Liver (tissue), 9 donors: ENCODE results near the gene STRADA. TPM values are rescaled to one million over a fixed set of nuclear protein-coding genes. Genes with fewer than 3 reads are reported as not detected.

Experiments used
- DNase-seq: peaks from one replicate; pipeline ENCODE4 v3.0.0-alpha.2; 2017; ENCODE audit warnings: low spot score
- H3K27ac ChIP-seq, 2 donors: one replicate each; pipeline ENCODE4 v1.7.0; 2013; ENCODE audit warnings: inconsistent platforms in 2 of 2, low read length in 2 of 2, control low read depth in 1 of 2, low read depth in 1 of 2, mild to moderate bottlenecking in 1 of 2
- H3K27me3 ChIP-seq, 4 donors: one replicate each; pipeline versions ENCODE4 v1.6.1 to v1.7.0; 2013; ENCODE audit warnings: low read length in 3 of 4, inconsistent platforms in 1 of 4, mild to moderate bottlenecking in 1 of 4, moderate library complexity in 1 of 4; ENCODE audit not compliant: control insufficient read depth in 4 of 4, insufficient read depth in 4 of 4
- H3K36me3 ChIP-seq, 4 donors: one replicate each; pipeline versions ENCODE4 v1.6.1 to v1.7.0; 2013; ENCODE audit warnings: low read length in 3 of 4, mild to moderate bottlenecking in 3 of 4, low read depth in 1 of 4, moderate library complexity in 1 of 4; ENCODE audit not compliant: control insufficient read depth in 4 of 4, insufficient read depth in 3 of 4
- H3K4me1 ChIP-seq, 4 donors: one replicate each; pipeline versions ENCODE4 v1.6.1 to v1.7.0; 2013; ENCODE audit warnings: low read length in 3 of 4, mild to moderate bottlenecking in 3 of 4, moderate library complexity in 1 of 4; ENCODE audit not compliant: control insufficient read depth in 4 of 4, insufficient read depth in 4 of 4
- H3K4me3 ChIP-seq, 3 donors: one replicate each; pipeline versions ENCODE4 v1.6.1 to v1.7.0; 2013; ENCODE audit warnings: low read length in 3 of 3, control low read depth in 1 of 3, low read depth in 1 of 3, mild to moderate bottlenecking in 1 of 3
- H3K9ac ChIP-seq, 2 donors: one replicate each; pipeline ENCODE4 v1.7.0; 2013; ENCODE audit warnings: low read length in 2 of 2, mild to moderate bottlenecking in 2 of 2, moderate library complexity in 2 of 2, control low read depth in 1 of 2, low read depth in 1 of 2
- H3K9me3 ChIP-seq, 4 donors: one replicate each; pipeline versions ENCODE4 v1.6.1 to v1.7.0; 2013; ENCODE audit warnings: low read length in 3 of 4; ENCODE audit not compliant: control insufficient read depth in 4 of 4
- EGR1 ChIP-seq, 2 donors: IDR thresholded peaks; 2 replicates each; pipeline ENCODE4 v1.6.1; 2016 to 2018; ENCODE audit warnings: antibody characterized with exemption in 2 of 2, low read depth in 2 of 2
- FOXA1 ChIP-seq: IDR thresholded peaks from 2 replicates; pipeline ENCODE4 v1.6.1; 2016; ENCODE audit warnings: antibody characterized with exemption
- FOXA2 ChIP-seq: IDR thresholded peaks from 2 replicates; pipeline ENCODE4 v1.6.1; 2016; ENCODE audit warnings: antibody characterized with exemption
- GABPA ChIP-seq, 2 donors: IDR thresholded peaks in 1 of 2; conservative IDR thresholded peaks in 1 of 2; 2 replicates each; pipeline ENCODE4 v1.6.1; 2016; ENCODE audit warnings: antibody characterized with exemption in 2 of 2, mild to moderate bottlenecking in 1 of 2, moderate library complexity in 1 of 2
- HNF4A ChIP-seq, 2 donors: conservative IDR thresholded peaks; 2 replicates each; pipeline ENCODE4 v1.6.1; 2016; ENCODE audit warnings: antibody characterized with exemption in 2 of 2, mild to moderate bottlenecking in 2 of 2
- JUND ChIP-seq, 2 donors: IDR thresholded peaks; 2 replicates each; pipeline ENCODE4 v1.6.1; 2016; ENCODE audit warnings: antibody characterized with exemption in 2 of 2
- MAX ChIP-seq: IDR thresholded peaks from 2 replicates; pipeline ENCODE4 v1.6.1; 2016; ENCODE audit warnings: antibody characterized with exemption
- NR2F2 ChIP-seq: IDR thresholded peaks from 2 replicates; pipeline ENCODE4 v1.6.1; 2016; ENCODE audit warnings: antibody characterized with exemption
- REST ChIP-seq: IDR thresholded peaks from 2 replicates; pipeline ENCODE4 v1.6.1; 2016; ENCODE audit warnings: antibody characterized with exemption, mild to moderate bottlenecking
- RXRA ChIP-seq, 2 donors: IDR thresholded peaks; 2 replicates each; pipeline ENCODE4 v1.6.1; 2017 to 2018; ENCODE audit warnings: antibody characterized with exemption in 2 of 2, mild to moderate bottlenecking in 1 of 2
- YY1 ChIP-seq: IDR thresholded peaks from 2 replicates; pipeline ENCODE4 v1.6.1; 2016; ENCODE audit warnings: antibody characterized with exemption, mild to moderate bottlenecking
- ZBTB33 ChIP-seq: IDR thresholded peaks from 2 replicates; pipeline ENCODE4 v1.6.1; 2016; ENCODE audit warnings: antibody characterized with exemption
- WGBS: extraction: QIAGEN DNeasy Blood & Tissue Kit; methylation state at CpG from one replicate; pipeline ENCODE4 v1.1.7; 2013; 5-methylcytosine and 5-hydroxymethylcytosine counted together
- polyA plus RNA-seq, 2 donors: library from polyadenylated mRNA; stranded (reverse) in 1 of 2; unstranded in 1 of 2; fragments of 200-250 nt in 1 of 2; fragments of >200 nt in 1 of 2; fragmentation: Nextera tagmentation in 1 of 2; extraction: Ambion mirVana in 1 of 2; gene quantifications; one replicate each; pipeline versions ENCODE4 v1.2.1 to v1.2.3, GENCODE V29; 2013 to 2015
- total RNA-seq, 2 donors: library from RNA; depleted of rRNA; stranded (reverse); fragments of >200 nt; gene quantifications; one replicate each; pipeline ENCODE4 v1.2.3, GENCODE V29; 2014
- TF ChIP-seq, protein P1 (sequence below): IDR thresholded peaks from 2 replicates; pipeline ENCODE4 v1.6.1; 2016; ENCODE audit warnings: antibody characterized with exemption
- TF ChIP-seq, protein P2 (sequence below): fragments of 150-350 bp; IDR thresholded peaks from 2 replicates; pipeline ENCODE4 v1.5.1; 2017; ENCODE audit warnings: improper control_type of control experiment, low read depth, low read length; ENCODE audit not compliant: missing input control
- donor health status: healthy.
- donor health status: healthy.
- donor health status: healthy.
- donor health status: healthy.
- donor health status: healthy.

STRADA gene
- total and polyA plus RNA-seq, 4 donors: 7.7 to 17.9 (median 8.2) TPM

- TF ChIP-seq RXRA (IDR thresholded peaks at IDR 0.05): no peak
- TF ChIP-seq, protein P1, sequence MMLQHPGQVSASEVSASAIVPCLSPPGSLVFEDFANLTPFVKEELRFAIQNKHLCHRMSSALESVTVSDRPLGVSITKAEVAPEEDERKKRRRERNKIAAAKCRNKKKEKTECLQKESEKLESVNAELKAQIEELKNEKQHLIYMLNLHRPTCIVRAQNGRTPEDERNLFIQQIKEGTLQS: no peak
- TF ChIP-seq REST: no peak
- no peak for TF ChIP-seq YY1
- no peak for TF ChIP-seq ZBTB33
- no peak for TF ChIP-seq FOXA2
- TF ChIP-seq HNF4A (conservative IDR thresholded peaks at IDR 0.05): no peak
- no peak for TF ChIP-seq NR2F2
- TF ChIP-seq JUND (IDR thresholded peaks at IDR 0.05): no peak
- H3K4me1 ChIP-seq: no peaks in the 10 kb centered on the region
- H3K9me3 ChIP-seq: no peaks in the 10 kb centered on the region
- H3K27me3 ChIP-seq: no peaks in the 10 kb centered on the region
- 94% methylated on average over 11 of the region's 11 CpGs for WGBS
- H3K4me3 ChIP-seq: no peak overlapping the region
- H3K27ac ChIP-seq: no peak overlapping the region
- H3K9ac ChIP-seq: no peak overlapping the region
- DNase-seq: no peak
- H3K36me3 ChIP-seq: peaks cover 3 to 41% (median 24%) of the 10 kb centered on the region in 4 donors
Observed at GRCh38 chr17:63707151-63707550, 34.4 kb downstream of the STRADA start.

DNA sequence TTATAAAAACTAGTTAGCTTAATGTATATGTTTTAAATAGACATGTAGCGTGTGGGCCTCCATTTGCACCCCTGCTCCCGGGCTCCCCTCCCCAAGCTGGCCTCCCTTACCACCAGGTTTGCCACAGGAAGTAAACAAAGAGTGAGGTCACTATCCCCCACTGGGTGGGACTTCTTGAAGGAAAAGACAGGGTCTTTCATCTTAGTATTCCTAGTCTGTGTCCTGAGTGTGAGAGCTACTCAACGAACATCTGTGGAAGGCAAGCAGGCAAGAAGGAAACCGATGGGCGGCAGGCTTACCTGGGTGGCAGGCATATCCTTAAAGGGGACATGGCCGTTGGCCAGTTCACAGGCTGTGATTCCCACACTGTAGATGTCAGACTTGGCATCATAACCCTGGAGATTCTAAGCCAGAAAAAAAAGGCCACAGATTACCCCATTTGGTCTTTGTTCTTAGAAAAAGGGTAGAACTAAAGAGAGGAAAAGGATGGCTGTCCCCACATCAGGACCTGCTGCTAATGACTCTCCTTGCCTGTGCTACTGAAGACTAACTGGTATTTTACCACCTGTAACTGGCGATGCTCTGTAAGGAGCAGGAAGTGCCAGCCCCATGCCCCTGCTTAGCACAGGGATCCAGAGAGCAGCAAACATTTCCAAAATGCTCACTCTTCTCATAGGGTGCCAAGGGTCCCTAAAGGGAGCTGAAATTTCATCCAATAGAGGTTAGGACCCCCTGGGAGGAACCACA lies 35.1 kb downstream of the STRADA start:
- Histone ChIP-seq H3K27ac (no peak overlapping the region), H3K9me3 (no peaks in the 10 kb centered on the region), H3K36me3 (peaks cover 3 to 41% (median 19%) of the 10 kb centered on the region in 4 donors), H3K4me3 (no peak overlapping the region), H3K27me3 (no peaks in the 10 kb centered on the region), H3K4me1 (no peaks in the 10 kb centered on the region), H3K9ac (no peak overlapping the region)
- TF ChIP-seq JUND (IDR thresholded peaks at IDR 0.05): no peak
- TF ChIP-seq EGR1 (IDR thresholded peaks at IDR 0.05; ENCODE audit: low read depth in 2 of 2): no peak
- 89% methylated on average over 7 of the region's 7 CpGs for WGBS
- no peak for DNase-seq

DNA sequence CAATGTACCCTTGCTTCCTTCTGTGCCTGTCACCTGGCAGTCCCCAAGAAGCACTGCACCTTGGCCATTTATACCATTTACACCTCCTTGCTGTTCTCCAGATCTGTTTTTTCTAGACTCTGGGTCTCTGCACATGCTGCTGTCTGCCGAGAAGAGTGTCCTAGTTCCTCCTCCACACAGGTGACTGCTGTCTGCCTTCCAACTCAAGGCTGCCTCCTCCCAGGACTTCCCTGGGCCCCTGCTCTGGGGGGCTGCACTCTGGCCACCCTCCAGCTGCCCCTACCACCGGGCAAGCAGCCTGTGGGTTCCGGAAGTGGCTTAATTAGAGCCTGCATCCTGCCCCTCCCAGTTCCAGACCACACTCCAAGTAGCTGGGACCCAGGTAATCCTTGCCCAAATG lies 35.9 kb downstream of the STRADA start:
- TF ChIP-seq GABPA (IDR thresholded peaks at IDR 0.05 in 1 of 2, conservative IDR thresholded peaks at IDR 0.05 in 1 of 2) (no peak), MAX (no peak), EGR1 (IDR thresholded peaks at IDR 0.05; ENCODE audit: low read depth in 2 of 2) (no peak), ZBTB33 (no peak), JUND (IDR thresholded peaks at IDR 0.05) (no peak), FOXA2 (no peak), YY1 (no peak), FOXA1 (no peak)
- TF ChIP-seq, protein P2, sequence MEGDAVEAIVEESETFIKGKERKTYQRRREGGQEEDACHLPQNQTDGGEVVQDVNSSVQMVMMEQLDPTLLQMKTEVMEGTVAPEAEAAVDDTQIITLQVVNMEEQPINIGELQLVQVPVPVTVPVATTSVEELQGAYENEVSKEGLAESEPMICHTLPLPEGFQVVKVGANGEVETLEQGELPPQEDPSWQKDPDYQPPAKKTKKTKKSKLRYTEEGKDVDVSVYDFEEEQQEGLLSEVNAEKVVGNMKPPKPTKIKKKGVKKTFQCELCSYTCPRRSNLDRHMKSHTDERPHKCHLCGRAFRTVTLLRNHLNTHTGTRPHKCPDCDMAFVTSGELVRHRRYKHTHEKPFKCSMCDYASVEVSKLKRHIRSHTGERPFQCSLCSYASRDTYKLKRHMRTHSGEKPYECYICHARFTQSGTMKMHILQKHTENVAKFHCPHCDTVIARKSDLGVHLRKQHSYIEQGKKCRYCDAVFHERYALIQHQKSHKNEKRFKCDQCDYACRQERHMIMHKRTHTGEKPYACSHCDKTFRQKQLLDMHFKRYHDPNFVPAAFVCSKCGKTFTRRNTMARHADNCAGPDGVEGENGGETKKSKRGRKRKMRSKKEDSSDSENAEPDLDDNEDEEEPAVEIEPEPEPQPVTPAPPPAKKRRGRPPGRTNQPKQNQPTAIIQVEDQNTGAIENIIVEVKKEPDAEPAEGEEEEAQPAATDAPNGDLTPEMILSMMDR: no peak
- Histone ChIP-seq H3K27ac (no peak overlapping the region), H3K9me3 (no peaks in the 10 kb centered on the region), H3K27me3 (no peaks in the 10 kb centered on the region), H3K4me3 (no peak overlapping the region), H3K36me3 (peaks cover 3 to 38% (median 17%) of the 10 kb centered on the region in 4 donors), H3K4me1 (no peaks in the 10 kb centered on the region), H3K9ac (no peak overlapping the region)
- WGBS: 74% methylated on average over 3 of the region's 3 CpGs
- DNase-seq: no peak
